HepG2 (cell line): Measurements from ENCODE around the gene TMPRSS11F. TPM values are rescaled to one million over a fixed set of nuclear protein-coding genes. Genes with fewer than 3 reads are reported as not detected.

Experiments
- ATAC-seq: fragments of 200-7000 bp; cut with Tn5 transposase; 3 replicates; pipeline ENCODE4 v1.9.1; 2020; ENCODE audit warnings: mild to moderate bottlenecking, moderate library complexity
- BruUV-seq: library from RNA; stranded (reverse); fragments of 400-500 nt; replicated peaks from 2 replicates; lab custom pipeline; 2021; lab: Mats Ljungman, UMichigan
- CTCF ChIA-PET: fragments of 300-600 bp; formaldehyde crosslinking; extraction: SDS; loops from one replicate; lab custom pipeline; 2021; ENCODE audit warnings: low total read pairs, inconsistent platforms, low intra/inter-chr PET ratio; lab: Yijun Ruan, JAX
- POLR2A ChIA-PET: fragments of 350-600 bp; sonication (Branson Sonifier 250); formaldehyde crosslinking; loops from one replicate; lab custom pipeline; 2020; ENCODE audit warnings: antibody characterized with exemption, inconsistent platforms; lab: Yijun Ruan, JAX
- DNase-seq: peaks from one replicate; pipeline ENCODE4 v3.0.0-alpha.2; 2015; ENCODE audit warnings: low spot score
- FAIRE-seq: peaks from 3 replicates; lab custom pipeline; 2011; peaks lifted over from hg19 to GRCh38; lab: Jason Lieb, UNC
- H2AFZ ChIP-seq: one replicate; pipeline ENCODE4 v1.6.1; 2011; ENCODE audit warnings: low read length, inconsistent platforms
- H3K27ac ChIP-seq: fragments of 300-600 bp; 3 replicates; pipeline ENCODE4 v1.8.0; 2011; ENCODE audit warnings: mixed run types, mild to moderate bottlenecking, mixed read lengths, low read length, inconsistent platforms; ENCODE audit not compliant: insufficient read depth; ENCODE audit errors: extremely low read length
- H3K27me3 ChIP-seq, 2 experiments: fragments of 200-600 bp in 1 of 2; 2 replicates in 1 of 2; 3 replicates in 1 of 2; pipeline versions ENCODE4 v1.6.0 to v1.8.0; 2011; ENCODE audit warnings: low read length in 2 of 2, mild to moderate bottlenecking in 2 of 2, moderate library complexity in 2 of 2, inconsistent platforms in 1 of 2; ENCODE audit not compliant: insufficient read depth in 2 of 2, control insufficient read depth in 1 of 2
- H3K36me3 ChIP-seq, 2 experiments: fragments of 200-600 bp in 1 of 2; replicated peaks in 1 of 2; 2 replicates in 1 of 2; 3 replicates in 1 of 2; pipeline versions ENCODE4 v1.5.1 to v1.8.0; 2011; ENCODE audit warnings: low read length in 2 of 2, inconsistent platforms in 1 of 2; ENCODE audit not compliant: insufficient read depth in 2 of 2, control insufficient read depth in 1 of 2
- H3K4me1 ChIP-seq: 2 replicates; pipeline ENCODE4 v1.5.1; 2012; ENCODE audit warnings: low read length, inconsistent platforms; ENCODE audit not compliant: insufficient read depth
- H3K4me2 ChIP-seq: 2 replicates; pipeline ENCODE4 v1.6.0; 2011; ENCODE audit warnings: low read depth, low read length, inconsistent platforms
- H3K4me3 ChIP-seq, 3 experiments: fragments of 200-600 bp in 1 of 3; sonication (generic), shearing (Covaris generic) in 1 of 3; replicated peaks in 1 of 3; 2 replicates each; pipeline ENCODE4 v1.5.1; 2011 to 2016; ENCODE audit warnings: low read length in 3 of 3, inconsistent platforms in 2 of 3, low read depth in 2 of 3, mild to moderate bottlenecking in 2 of 3, control low read depth in 1 of 3, mixed read lengths in 1 of 3; ENCODE audit not compliant: insufficient read depth in 1 of 3
- H3K79me2 ChIP-seq: one replicate; pipeline ENCODE4 v1.6.1; 2011; ENCODE audit warnings: low read length, inconsistent platforms; ENCODE audit not compliant: insufficient read depth
- H3K9ac ChIP-seq: 2 replicates; pipeline ENCODE4 v1.6.0; 2011; ENCODE audit warnings: mild to moderate bottlenecking, low read depth, low read length, inconsistent platforms; ENCODE audit not compliant: insufficient read depth
- H3K9me3 ChIP-seq: 2 replicates; pipeline ENCODE4 v1.5.1; 2012; ENCODE audit warnings: mild to moderate bottlenecking, low read length
- H4K20me1 ChIP-seq: 2 replicates; pipeline ENCODE4 v1.6.0; 2011; ENCODE audit warnings: inconsistent platforms, mild to moderate bottlenecking, low read length, moderate library complexity; ENCODE audit not compliant: insufficient read depth
- ARHGAP35 ChIP-seq: sonication (generic); formaldehyde crosslinking; IDR thresholded peaks from 2 replicates; pipeline ENCODE4 v1.9.0; 2022; ENCODE audit warnings: mild to moderate bottlenecking, inconsistent platforms, moderate library complexity, missing genetic modification reagents, borderline replicate concordance
- GPBP1L1 ChIP-seq: sonication (generic); formaldehyde crosslinking; IDR thresholded peaks from 2 replicates; pipeline ENCODE4 v1.5.0; 2020; ENCODE audit warnings: mild to moderate bottlenecking, missing genetic modification reagents
- HMGA1 ChIP-seq: sonication (generic); formaldehyde crosslinking; conservative IDR thresholded peaks from 2 replicates; pipeline ENCODE4 v1.4.0; 2020; ENCODE audit warnings: missing genetic modification reagents
- MAFG ChIP-seq: sonication (generic); formaldehyde crosslinking; IDR thresholded peaks from 2 replicates; pipeline ENCODE4 v1.5.1; 2020; ENCODE audit warnings: mild to moderate bottlenecking, missing genetic modification reagents
- SMAD9 ChIP-seq: sonication (generic); formaldehyde crosslinking; IDR thresholded peaks from 2 replicates; pipeline ENCODE4 v1.5.1; 2020; ENCODE audit warnings: mild to moderate bottlenecking, missing genetic modification reagents
- SNRNP70 ChIP-seq: fragments of 200-400 bp; formaldehyde crosslinking; IDR thresholded peaks from 2 replicates; pipeline ENCODE4 v1.6.1; 2017; ENCODE audit warnings: mild to moderate bottlenecking, low read depth, low read length, moderate library complexity
- THAP7 ChIP-seq: sonication (generic); formaldehyde crosslinking; IDR thresholded peaks from 2 replicates; pipeline ENCODE4 v1.8.1; 2023; ENCODE audit warnings: mild to moderate bottlenecking, missing genetic modification reagents
- YY1 ChIP-seq: IDR thresholded peaks from 2 replicates; pipeline ENCODE4 v1.6.1; 2011; ENCODE audit warnings: low read length, low read depth, moderate library complexity, mild to moderate bottlenecking; ENCODE audit not compliant: insufficient read depth, insufficient replicate concordance
- ZBTB39 ChIP-seq: sonication (generic); formaldehyde crosslinking; IDR thresholded peaks from 2 replicates; pipeline ENCODE4 v1.5.0; 2020; ENCODE audit warnings: missing genetic modification reagents
- ZNF580 ChIP-seq: IDR thresholded peaks from 2 replicates; pipeline ENCODE4 v1.6.1; 2016; ENCODE audit warnings: low read depth, borderline replicate concordance
- ZNF747 ChIP-seq: sonication (generic); formaldehyde crosslinking; IDR thresholded peaks from 2 replicates; pipeline ENCODE4 v1.8.1; 2023; ENCODE audit warnings: missing genetic modification reagents, mild to moderate bottlenecking, borderline replicate concordance
- ZSCAN20 ChIP-seq: sonication (generic); formaldehyde crosslinking; IDR thresholded peaks from 2 replicates; pipeline ENCODE4 v1.4.0; 2020; ENCODE audit warnings: missing genetic modification reagents, mild to moderate bottlenecking, borderline replicate concordance
- WGBS: methylation state at CpG from one replicate; pipeline ENCODE4 v1.1.6; 2017; ENCODE audit warnings: low lambda C conversion rate; 5-methylcytosine and 5-hydroxymethylcytosine counted together
- in situ Hi-C: cut with HindIII; loops from 2 replicates; pipeline ENCODE4 v1.10.0; 2017; ENCODE audit warnings: low pct_unique_long_range_greater_than_20kb; ENCODE audit not compliant: extremely low pct_ligation_motif_present
- intact Hi-C: fragments of 100-400 bp; cut with micrococcal nuclease; formaldehyde crosslinking; loops from one replicate; pipeline ENCODE4 v1.10.0; 2022; ENCODE audit not compliant: unreplicated experiment
- polyA plus RNA-seq, 8 experiments: library from polyadenylated mRNA; depleted of rRNA in 3 of 8; stranded (reverse) in 7 of 8; unstranded in 1 of 8; fragments of >200 nt; fragmentation: Illumina TruSeq in 4 of 8; extraction: Trizol in 4 of 8; gene quantifications; 2 replicates each; pipeline versions ENCODE4 v1.2.1 to v1.2.3, GENCODE V29; 2011 to 2016; ENCODE audit warnings: low read depth in 4 of 8, missing spikeins in 1 of 8, mixed read lengths in 1 of 8; ENCODE audit not compliant: insufficient read depth in 1 of 8
- total RNA-seq, 5 experiments: library from RNA; depleted of rRNA; stranded (reverse); fragments of >200 nt; fragmentation: Illumina TruSeq; extraction: Trizol; gene quantifications; 2 replicates each; pipeline ENCODE4 v1.2.3, GENCODE V29; 2016; ENCODE audit warnings: low read depth in 1 of 5
- TF ChIP-seq, protein P1 (sequence below): IDR thresholded peaks from 2 replicates; pipeline ENCODE4 v1.6.1; 2016; ENCODE audit warnings: missing compliant biosample characterization, missing genetic modification reagents, borderline replicate concordance

Gene TMPRSS11F
- total and polyA plus RNA-seq, 2 of the 13 experiments (the other 11 are each of a cell fraction or from before 2014, with no cell fraction given), result not detected

- POLR2A ChIA-PET, result no interaction called here
- ATAC-seq, result no peak
- intact Hi-C loops (no loop called here), in situ Hi-C loops (no loop called here)
- Histone ChIP-seq H3K79me2 (no peaks in the 10 kb centered on the region), H3K9me3 (no peaks in the 10 kb centered on the region), H4K20me1 (no peaks in the 10 kb centered on the region), H3K4me2 (no peak overlapping the region), H3K9ac (no peak overlapping the region), H2AFZ (no peak overlapping the region), H3K4me3 (no peak overlapping the region), H3K36me3 (no peaks in the 10 kb centered on the region), H3K4me1 (no peaks in the 10 kb centered on the region), H3K27me3 (no peaks in the 10 kb centered on the region), H3K27ac (no peak overlapping the region)
- TF ChIP-seq YY1 (no peak), THAP7 (CRISPR knock-in tag) (no peak), ARHGAP35 (CRISPR knock-in tag) (no peak), SNRNP70 (no peak)
- 0% methylated on average over 1 of the region's 1 CpG for WGBS
- DNase-seq, result no peak
- no peak for FAIRE-seq
- CTCF ChIA-PET, result no interaction called here
- BruUV-seq, result no TSS peak
Measured at GRCh38 chr4:68141852-68142251, 12.2 kb upstream of the TMPRSS11F start.

DNA sequence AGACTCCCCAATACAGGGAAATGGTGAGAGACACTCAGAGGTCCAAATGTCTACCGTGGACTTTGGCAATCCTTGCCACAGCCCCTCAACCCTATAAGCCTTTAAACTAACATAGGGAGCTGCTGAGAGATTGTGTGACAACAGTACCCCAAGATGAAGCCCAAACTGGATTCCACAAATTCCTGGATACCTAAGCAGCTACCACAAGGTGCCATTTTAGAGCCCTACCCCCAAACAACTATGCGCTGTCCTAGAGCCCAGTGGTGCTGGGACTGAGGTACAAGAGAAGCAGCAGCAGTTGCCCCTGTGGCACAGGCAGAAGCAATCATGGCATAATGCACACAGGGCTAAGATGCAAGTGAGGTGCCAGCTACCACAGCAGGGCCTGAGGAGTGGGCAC lies 2.7 kb upstream of the TMPRSS11F start:
- in situ Hi-C loops (no loop called here), intact Hi-C loops (no loop called here)
- H3K27me3 ChIP-seq, result no peaks in the 10 kb centered on the region; a peak in 1 of 5 replicates
- FAIRE-seq (no peak), ATAC-seq (no peak), DNase-seq (no peak)
- H3K4me2 ChIP-seq, result no peak overlapping the region
- H2AFZ ChIP-seq, result no peak overlapping the region
- H3K9me3 ChIP-seq, result no peaks in the 10 kb centered on the region
- H3K9ac ChIP-seq, result no peak overlapping the region
- H3K36me3 ChIP-seq, result no peaks in the 10 kb centered on the region
- WGBS, result 0% methylated on average over 1 of the region's 2 CpGs
- no TSS peak for BruUV-seq
- H3K4me1 ChIP-seq, result no peaks in the 10 kb centered on the region
- POLR2A ChIA-PET, result no interaction called here
- no peak overlapping the region for H3K27ac ChIP-seq
- H3K4me3 ChIP-seq, result no peak overlapping the region
- CTCF ChIA-PET, result no interaction called here
- no peaks in the 10 kb centered on the region for H3K79me2 ChIP-seq
- no peaks in the 10 kb centered on the region for H4K20me1 ChIP-seq
- no peak for TF ChIP-seq ZBTB39 (CRISPR knock-in tag)
- TF ChIP-seq HMGA1, result no peak
- TF ChIP-seq, protein P1, sequence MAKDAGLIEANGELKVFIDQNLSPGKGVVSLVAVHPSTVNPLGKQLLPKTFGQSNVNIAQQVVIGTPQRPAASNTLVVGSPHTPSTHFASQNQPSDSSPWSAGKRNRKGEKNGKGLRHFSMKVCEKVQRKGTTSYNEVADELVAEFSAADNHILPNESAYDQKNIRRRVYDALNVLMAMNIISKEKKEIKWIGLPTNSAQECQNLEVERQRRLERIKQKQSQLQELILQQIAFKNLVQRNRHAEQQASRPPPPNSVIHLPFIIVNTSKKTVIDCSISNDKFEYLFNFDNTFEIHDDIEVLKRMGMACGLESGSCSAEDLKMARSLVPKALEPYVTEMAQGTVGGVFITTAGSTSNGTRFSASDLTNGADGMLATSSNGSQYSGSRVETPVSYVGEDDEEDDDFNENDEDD (CRISPR knock-in tag), result no peak
- TF ChIP-seq ZNF580 (CRISPR knock-in tag), result no peak
- TF ChIP-seq SMAD9 (CRISPR knock-in tag), result no peak
- no peak for TF ChIP-seq ZSCAN20 (CRISPR knock-in tag)
- no peak for TF ChIP-seq GPBP1L1 (CRISPR knock-in tag)
- no peak for TF ChIP-seq ZNF747
- TF ChIP-seq MAFG (CRISPR knock-in tag), result no peak
